Esophagus squamous epithelium (tissue), 4 donors: ENCODE data around the gene GSG1L.

Source experiments
- CTCF ChIP-seq, 6 experiments: fragments of 450-650 bp in 4 of 6; fragments of 200-600 bp in 2 of 6; sonication (generic) in 2 of 6; IDR thresholded peaks; one replicate each; pipeline ENCODE4 v1.5.1; 2016 to 2019; ENCODE audit warnings: antibody characterized with exemption in 6 of 6, mild to moderate bottlenecking in 4 of 6, moderate library complexity in 4 of 6
- POLR2A ChIP-seq, 4 donors: fragments of 450-650 bp; IDR thresholded peaks; one replicate each; pipeline ENCODE4 v1.6.1; 2017; ENCODE audit warnings: antibody characterized with exemption in 4 of 4, mild to moderate bottlenecking in 4 of 4, moderate library complexity in 3 of 4

DNA sequence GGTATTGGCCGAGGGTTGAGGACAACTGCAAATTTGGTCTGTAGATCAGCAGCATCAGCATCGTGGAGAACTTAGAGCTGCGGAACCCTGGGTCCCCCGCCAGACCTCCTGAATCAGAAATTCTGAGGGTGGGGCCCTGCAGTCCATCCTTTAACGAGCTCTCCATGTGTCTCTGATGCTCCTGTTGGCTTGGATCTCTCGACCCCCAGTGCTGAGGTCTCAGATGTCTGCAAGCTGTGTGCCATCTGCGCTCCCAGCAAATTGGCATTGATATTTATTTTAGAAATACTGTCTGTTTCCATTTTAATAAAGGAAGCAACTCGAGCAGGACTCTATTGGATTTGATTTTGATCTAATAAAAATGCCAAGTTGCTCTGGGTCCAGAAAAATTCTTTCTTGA, 263.6 kb downstream of the GSG1L start:
- no peak for TF ChIP-seq CTCF (IDR thresholded peaks at IDR 0.05)
- no peak for TF ChIP-seq POLR2A (IDR thresholded peaks at IDR 0.05)
